Dendritic cell treated with granulocyte-macrophage colony-stimulating factor and Interleukin-4, amounts not matched to agents 40 ng/mL and 50 ng/mL, for 4 days (primary cell): ENCODE results near the gene BLM.

ENCODE experiments used
- H3K27ac Mint-ChIP-seq: one replicate; pipeline ENCODE4 v1.8.0; 2022; ENCODE audit warnings: mild to moderate bottlenecking, mixed read lengths
- H3K27me3 Mint-ChIP-seq: one replicate; pipeline ENCODE4 v1.8.0; 2022; ENCODE audit warnings: mild to moderate bottlenecking, mixed read lengths
- H3K36me3 Mint-ChIP-seq: one replicate; pipeline ENCODE4 v1.8.0; 2022; ENCODE audit warnings: low read depth, mixed read lengths
- H3K4me1 Mint-ChIP-seq: one replicate; pipeline ENCODE4 v1.8.0; 2022; ENCODE audit warnings: low read depth, mixed read lengths
- H3K4me3 Mint-ChIP-seq: one replicate; pipeline ENCODE4 v1.8.0; 2022; ENCODE audit warnings: mild to moderate bottlenecking, moderate library complexity, mixed read lengths
- H3K9me3 Mint-ChIP-seq: one replicate; pipeline ENCODE4 v1.8.0; 2022; ENCODE audit warnings: mixed read lengths
- intact Hi-C: fragments of 100-400 bp; cut with micrococcal nuclease; formaldehyde crosslinking; loops from one replicate; pipeline ENCODE4 v1.15.0; 2022

BLM gene

DNA sequence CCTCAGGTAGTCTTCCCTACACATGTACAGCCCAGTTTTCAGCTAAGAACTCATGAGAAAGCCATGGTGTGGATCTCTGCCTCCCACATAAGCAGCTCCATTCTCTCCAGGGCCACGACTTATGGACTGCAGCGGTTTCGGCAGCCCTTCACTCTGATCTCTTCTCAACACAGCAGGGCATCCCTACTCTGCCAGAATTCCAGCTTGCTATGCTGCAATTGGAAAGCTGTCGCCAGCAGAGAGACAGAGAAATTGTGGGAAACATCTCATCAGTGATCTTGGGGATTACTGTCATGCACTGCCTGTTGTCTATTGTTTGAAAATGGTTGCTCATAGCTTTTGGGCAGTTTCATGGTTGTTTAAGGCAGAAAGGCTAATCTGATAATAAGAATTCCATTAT lies 11.9 kb upstream of the BLM start:
- H3K36me3 Mint-ChIP-seq: no peaks in the 10 kb centered on the region
- no peaks in the 10 kb centered on the region for H3K27me3 Mint-ChIP-seq
- H3K4me3 Mint-ChIP-seq: no peak overlapping the region
- intact Hi-C loops: no loop called here
- H3K4me1 Mint-ChIP-seq: peaks cover 22% of the 10 kb centered on the region
- no peak overlapping the region for H3K27ac Mint-ChIP-seq
- no peaks in the 10 kb centered on the region for H3K9me3 Mint-ChIP-seq

DNA sequence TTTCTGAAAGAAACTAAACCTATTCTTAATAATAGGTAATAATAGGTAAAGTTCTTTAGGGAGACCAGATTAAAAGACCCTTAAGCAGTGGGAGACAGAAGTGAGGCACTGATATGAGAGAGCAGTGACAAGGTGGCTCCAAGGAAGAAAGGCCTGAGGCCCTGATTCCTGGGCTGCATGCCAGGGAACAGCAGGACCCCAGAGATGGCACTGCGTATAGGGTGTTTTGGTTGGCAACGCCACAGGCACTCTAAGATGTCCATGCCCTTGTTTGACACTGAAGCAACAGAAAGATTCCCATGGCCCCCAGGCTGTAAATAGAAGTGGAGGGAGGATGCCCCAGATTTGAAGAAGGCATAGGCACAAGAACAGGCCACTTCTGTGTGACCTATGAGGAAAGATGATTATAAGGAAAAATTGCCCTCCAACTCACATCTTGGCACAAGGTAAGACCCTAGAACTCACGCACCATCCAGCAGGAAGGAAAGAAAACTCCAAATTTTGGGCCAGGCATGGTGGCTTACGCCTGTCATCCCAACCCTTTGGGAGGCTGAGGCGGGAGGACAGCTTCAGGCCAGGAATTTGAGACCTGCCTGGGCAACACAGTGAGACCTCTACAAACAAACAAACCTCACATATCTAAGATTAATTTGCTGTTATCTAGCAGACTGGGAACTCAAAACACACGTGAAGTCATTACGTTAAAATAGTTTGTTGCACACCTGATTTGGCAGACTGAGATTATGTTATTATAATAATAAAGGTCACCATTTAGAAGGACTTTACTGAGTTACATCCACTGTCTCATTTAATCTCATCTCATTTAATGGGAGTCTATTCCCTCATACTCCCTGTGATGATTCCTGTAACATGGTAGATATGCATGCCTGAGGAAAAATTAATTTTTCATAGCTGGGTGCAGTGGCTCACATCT lies 10.5 kb upstream of the BLM start:
- no peak overlapping the region for H3K27ac Mint-ChIP-seq
- no peaks in the 10 kb centered on the region for H3K36me3 Mint-ChIP-seq

GRCh38 chr15:90707489-90707888 lies 9.7 kb upstream of the BLM start:
- Mint-ChIP-seq H3K36me3 (no peaks in the 10 kb centered on the region), H3K27ac (no peak overlapping the region)
- intact Hi-C loops: no loop called here

More for the DNA sequence above, 10.5 kb upstream of the BLM start:
- H3K9me3 Mint-ChIP-seq: no peaks in the 10 kb centered on the region
- H3K4me3 Mint-ChIP-seq: no peak overlapping the region
- intact Hi-C loops: no loop called here
- H3K4me1 Mint-ChIP-seq: peaks cover 22% of the 10 kb centered on the region
- no peaks in the 10 kb centered on the region for H3K27me3 Mint-ChIP-seq

DNA sequence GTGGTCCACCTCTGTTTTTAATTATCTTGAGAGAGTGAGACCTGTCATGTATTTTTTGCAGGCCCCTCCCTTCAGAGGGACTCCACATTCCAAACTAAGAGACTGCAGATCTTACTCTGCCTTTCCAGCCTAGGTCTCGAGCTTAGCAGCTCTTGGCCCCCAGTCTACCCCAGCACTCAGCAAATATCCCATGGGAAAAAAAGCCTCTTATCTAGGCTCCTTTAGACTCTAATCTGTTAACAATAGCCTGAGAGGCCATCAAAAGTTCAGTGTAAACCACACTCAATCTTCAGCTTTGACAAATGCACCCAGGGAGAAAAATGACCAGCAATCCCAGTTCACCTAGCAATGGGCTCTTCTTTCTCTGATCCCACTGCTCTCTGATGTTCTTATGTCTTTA lies 8.6 kb upstream of the BLM start:
- H3K27me3 Mint-ChIP-seq: no peaks in the 10 kb centered on the region
- H3K9me3 Mint-ChIP-seq: no peaks in the 10 kb centered on the region
- no peak overlapping the region for H3K4me3 Mint-ChIP-seq
- no peak overlapping the region for H3K27ac Mint-ChIP-seq
- intact Hi-C loops: no loop called here
- H3K4me1 Mint-ChIP-seq: peaks cover 20% of the 10 kb centered on the region
- peaks cover 5% of the 10 kb centered on the region for H3K36me3 Mint-ChIP-seq

More at GRCh38 chr15:90707489-90707888, 9.7 kb upstream of the BLM start:
- Mint-ChIP-seq H3K9me3 (no peaks in the 10 kb centered on the region), H3K4me1 (peaks cover 19% of the 10 kb centered on the region), H3K27me3 (no peaks in the 10 kb centered on the region), H3K4me3 (no peak overlapping the region)

DNA sequence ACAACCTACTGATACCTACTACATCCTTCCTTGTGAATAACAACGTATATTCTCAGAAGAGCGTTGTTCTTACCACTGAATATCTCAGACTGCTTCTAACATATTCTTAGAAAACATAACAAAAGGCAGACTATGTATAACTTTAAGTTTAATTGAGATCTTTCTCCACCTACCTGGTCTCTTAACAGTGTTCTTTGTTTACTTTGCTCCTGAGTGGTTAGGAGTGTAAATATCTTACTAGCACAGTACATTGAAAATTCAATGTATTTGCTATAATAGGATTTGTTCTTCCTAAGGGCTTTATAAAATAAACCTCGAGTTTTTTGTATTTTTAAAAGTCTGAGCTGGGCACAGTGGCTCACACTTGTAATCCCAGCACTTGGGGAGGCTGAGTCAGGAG lies 7.9 kb upstream of the BLM start:
- intact Hi-C loops: no loop called here
- H3K27ac Mint-ChIP-seq: no peak overlapping the region
- H3K4me3 Mint-ChIP-seq: no peak overlapping the region
- no peaks in the 10 kb centered on the region for H3K9me3 Mint-ChIP-seq
- H3K36me3 Mint-ChIP-seq: peaks cover 6% of the 10 kb centered on the region
- H3K27me3 Mint-ChIP-seq: no peaks in the 10 kb centered on the region
- peaks cover 21% of the 10 kb centered on the region for H3K4me1 Mint-ChIP-seq

GRCh38 chr15:90710436-90711027 lies 6.6 kb upstream of the BLM start:
- peaks cover 6% of the 10 kb centered on the region for H3K36me3 Mint-ChIP-seq
- H3K27me3 Mint-ChIP-seq: no peaks in the 10 kb centered on the region
- no peaks in the 10 kb centered on the region for H3K9me3 Mint-ChIP-seq
- H3K4me1 Mint-ChIP-seq: peaks cover 21% of the 10 kb centered on the region
- H3K4me3 Mint-ChIP-seq: no peak overlapping the region
- H3K27ac Mint-ChIP-seq: peak overlapping the region; percentile 81
- intact Hi-C loops: no loop called here

DNA sequence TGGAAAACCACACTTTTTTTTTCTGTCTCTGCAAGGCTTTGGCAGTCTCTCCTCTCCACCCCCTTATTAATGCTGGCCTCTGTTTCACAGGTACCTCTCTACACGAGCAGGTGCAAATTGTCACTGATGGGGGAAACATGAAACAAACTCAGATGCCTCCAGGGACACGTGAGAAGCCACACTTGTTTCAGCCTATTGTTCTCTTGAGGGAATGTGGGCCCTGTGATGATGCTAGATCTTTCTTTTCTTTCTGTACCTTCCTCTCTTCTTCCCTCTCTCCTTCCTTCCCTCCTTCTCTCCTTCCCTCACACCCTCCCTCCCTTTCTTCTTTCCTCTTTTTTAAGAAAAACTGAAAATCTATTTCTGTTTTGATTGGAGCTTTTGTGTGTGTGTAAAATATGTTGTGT lies 5.7 kb upstream of the BLM start:
- intact Hi-C loops: no loop called here
- peak overlapping the region; percentile 81 for H3K27ac Mint-ChIP-seq

DNA sequence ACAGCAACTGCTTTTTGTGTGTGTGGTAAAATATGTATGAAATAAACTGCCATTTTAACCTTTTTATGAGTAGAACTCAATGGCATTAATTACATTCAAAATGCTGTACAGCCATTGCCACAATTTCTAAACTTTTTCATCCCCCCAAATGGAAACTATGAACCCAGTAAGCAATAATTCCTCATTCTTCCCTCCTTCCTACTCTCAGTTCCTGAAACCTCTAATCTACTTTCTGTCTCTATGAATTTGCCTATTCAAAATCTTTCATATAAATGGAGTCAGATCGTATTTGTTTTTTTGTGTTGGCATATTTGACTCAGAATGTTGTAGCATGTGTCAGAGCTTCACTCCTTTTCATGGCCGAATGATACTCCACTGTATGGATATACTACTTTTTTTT lies 5.3 kb upstream of the BLM start:
- H3K9me3 Mint-ChIP-seq: peaks cover 7% of the 10 kb centered on the region
- H3K36me3 Mint-ChIP-seq: peaks cover 6% of the 10 kb centered on the region
- no peaks in the 10 kb centered on the region for H3K27me3 Mint-ChIP-seq
- peaks cover 28% of the 10 kb centered on the region for H3K4me1 Mint-ChIP-seq
- intact Hi-C loops: no loop called here
- H3K27ac Mint-ChIP-seq: peak overlapping the region; percentile 81
- peak overlapping the region; percentile 15 for H3K4me3 Mint-ChIP-seq

More for the DNA sequence above, 5.7 kb upstream of the BLM start:
- Mint-ChIP-seq H3K27me3 (no peaks in the 10 kb centered on the region), H3K9me3 (peaks cover 7% of the 10 kb centered on the region), H3K4me1 (peaks cover 28% of the 10 kb centered on the region), H3K36me3 (peaks cover 6% of the 10 kb centered on the region), H3K4me3 (no peak overlapping the region)

DNA sequence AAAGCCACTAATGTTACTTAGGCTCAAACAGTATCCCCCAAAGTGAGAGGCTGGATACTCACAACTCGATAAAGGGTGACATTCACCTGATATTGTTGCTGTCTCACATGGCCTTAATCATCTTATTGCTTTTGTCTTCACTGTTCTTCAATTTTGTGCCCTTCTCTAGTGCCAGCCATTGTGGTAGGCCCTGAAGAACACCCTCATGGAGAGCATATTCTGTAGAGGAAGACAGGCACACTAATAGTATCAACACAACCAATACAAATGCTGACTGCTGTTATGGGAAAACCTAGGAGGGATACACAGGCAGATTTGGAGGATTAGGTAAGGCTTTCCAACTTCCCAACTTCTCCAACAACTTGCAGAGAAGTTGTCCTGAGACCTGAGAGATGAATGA lies 4.1 kb upstream of the BLM start:
- Mint-ChIP-seq H3K9me3 (peaks cover 7% of the 10 kb centered on the region), H3K27ac (no peak overlapping the region), H3K36me3 (peaks cover 13% of the 10 kb centered on the region), H3K27me3 (no peaks in the 10 kb centered on the region), H3K4me1 (peaks cover 38% of the 10 kb centered on the region), H3K4me3 (no peak overlapping the region)
- intact Hi-C loops: no loop called here

GRCh38 chr15:90716317-90716975 lies 700 bp upstream of the BLM start:
- Mint-ChIP-seq H3K27me3 (no peaks in the 10 kb centered on the region), H3K27ac (peak overlapping the region; percentile 92), H3K36me3 (peaks cover 13% of the 10 kb centered on the region), H3K4me3 (peak overlapping the region; percentile 99), H3K4me1 (peaks cover 38% of the 10 kb centered on the region), H3K9me3 (peaks cover 7% of the 10 kb centered on the region)
- intact Hi-C loops: no loop called here

DNA sequence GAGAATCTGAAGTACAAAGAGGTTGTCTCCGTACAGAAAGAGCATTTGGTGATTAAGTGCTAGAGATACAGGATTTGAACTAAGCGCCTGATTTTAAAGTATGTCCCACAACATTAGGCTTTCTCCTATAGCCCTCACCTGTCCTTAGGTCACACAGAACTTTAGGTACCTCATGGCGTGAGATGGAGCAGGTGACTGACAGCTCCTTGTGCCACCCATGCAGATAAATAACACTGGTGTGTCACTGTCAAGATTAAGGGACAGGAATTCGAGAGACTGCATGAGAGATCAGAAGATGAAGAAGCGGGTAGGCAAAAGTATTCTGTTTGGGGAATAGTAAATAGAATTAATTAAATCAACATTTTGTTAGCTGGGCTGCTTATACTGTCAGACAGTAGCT lies 1.1 kb downstream of the BLM start:
- Mint-ChIP-seq H3K27ac (peak overlapping the region; percentile 92), H3K27me3 (no peaks in the 10 kb centered on the region), H3K9me3 (peaks cover 7% of the 10 kb centered on the region), H3K36me3 (peaks cover 11% of the 10 kb centered on the region), H3K4me1 (peaks cover 28% of the 10 kb centered on the region), H3K4me3 (peak overlapping the region; percentile 99)
- intact Hi-C loops: no loop called here

DNA sequence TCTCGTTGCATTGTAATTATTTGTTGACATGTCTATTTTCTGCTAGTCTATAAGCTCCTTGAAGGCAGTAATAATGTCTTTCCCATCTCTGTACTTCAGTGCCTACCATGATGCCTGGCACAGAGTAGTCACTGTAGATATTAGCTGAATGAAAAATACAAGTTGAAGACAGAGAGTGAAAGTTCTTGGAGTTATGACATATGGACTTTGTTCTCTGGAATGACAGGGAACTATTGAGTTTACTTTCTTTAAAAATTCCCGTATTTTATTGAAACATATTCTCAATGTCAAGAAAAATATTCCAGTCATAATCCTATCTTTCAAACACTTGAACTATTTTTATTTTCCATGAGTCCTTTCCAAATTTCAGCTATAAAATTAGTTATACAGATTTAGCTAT lies 3.0 kb downstream of the BLM start:
- Mint-ChIP-seq H3K4me1 (peaks cover 35% of the 10 kb centered on the region), H3K4me3 (no peak overlapping the region), H3K9me3 (peaks cover 7% of the 10 kb centered on the region), H3K27me3 (no peaks in the 10 kb centered on the region), H3K36me3 (peaks cover 15% of the 10 kb centered on the region), H3K27ac (no peak overlapping the region)
- intact Hi-C loops: no loop called here

DNA sequence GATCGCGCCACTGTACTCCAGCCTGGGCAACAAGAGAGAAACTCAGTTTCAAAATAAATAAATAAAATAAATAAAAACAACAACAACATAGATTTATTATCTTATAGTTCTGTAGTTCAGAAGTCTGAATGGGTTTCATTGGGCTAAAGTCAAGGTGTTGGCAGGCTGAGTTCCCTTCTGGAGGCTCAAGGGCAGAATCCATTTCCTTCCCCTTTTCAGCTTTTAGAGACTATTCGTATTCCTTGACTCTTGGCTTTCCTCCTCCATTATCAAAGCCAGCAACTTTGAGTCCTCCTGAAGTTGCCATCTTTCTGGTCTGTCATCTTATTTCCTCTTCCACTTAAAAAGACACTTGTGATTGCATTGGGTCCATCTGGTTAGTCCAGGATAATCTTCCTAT lies 12.1 kb downstream of the BLM start:
- intact Hi-C loops: no loop called here
- H3K27ac Mint-ChIP-seq: no peak overlapping the region

GRCh38 chr15:90730290-90730689 lies 13.1 kb downstream of the BLM start:
- Mint-ChIP-seq H3K4me1 (peaks cover 22% of the 10 kb centered on the region), H3K36me3 (no peaks in the 10 kb centered on the region), H3K27me3 (no peaks in the 10 kb centered on the region), H3K4me3 (no peak overlapping the region), H3K27ac (no peak overlapping the region), H3K9me3 (peaks cover 8% of the 10 kb centered on the region)
- intact Hi-C loops: no loop called here

More for the DNA sequence above, 12.1 kb downstream of the BLM start:
- Mint-ChIP-seq H3K9me3 (peaks cover 8% of the 10 kb centered on the region), H3K4me1 (peaks cover 32% of the 10 kb centered on the region), H3K36me3 (peaks cover 6% of the 10 kb centered on the region), H3K4me3 (no peak overlapping the region), H3K27me3 (no peaks in the 10 kb centered on the region)
